HG02884 (cell line): Measurements from ENCODE around the gene DPAGT1.
"Not testable (repeated sequence)": the region's sequence is repeated elsewhere in the genome, so short reads cannot be mapped to it uniquely, and the experiment has no call there.

ENCODE experiments used
- ATAC-seq: cut with Tn5 transposase; IDR thresholded peaks from one replicate; pipeline ENCODE4 v1.9.1; 2021; ENCODE audit warnings: mild to moderate bottlenecking, moderate library complexity; ENCODE audit not compliant: unreplicated experiment

The DPAGT1 gene

DNA sequence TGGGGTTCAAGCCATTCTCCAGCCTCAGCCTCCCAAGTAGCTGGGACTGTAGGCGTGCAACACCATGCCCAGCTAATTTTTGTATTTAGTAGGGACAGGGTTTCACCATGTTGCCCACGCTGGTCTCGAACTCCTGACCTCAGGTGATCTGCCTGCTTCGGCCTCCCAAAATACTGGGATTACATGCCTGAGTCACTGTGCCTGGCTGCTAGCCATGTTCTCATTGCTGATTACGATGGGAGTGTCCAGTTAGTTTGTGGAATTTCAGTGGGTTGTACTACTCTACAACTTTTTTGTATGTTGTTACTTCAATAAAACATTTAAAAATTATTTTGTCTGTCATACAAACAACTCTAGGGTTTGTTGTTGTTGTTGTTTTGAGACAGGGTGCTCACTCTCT, 38.9 kb downstream of the DPAGT1 start:
- ATAC-seq, result no peak

DNA sequence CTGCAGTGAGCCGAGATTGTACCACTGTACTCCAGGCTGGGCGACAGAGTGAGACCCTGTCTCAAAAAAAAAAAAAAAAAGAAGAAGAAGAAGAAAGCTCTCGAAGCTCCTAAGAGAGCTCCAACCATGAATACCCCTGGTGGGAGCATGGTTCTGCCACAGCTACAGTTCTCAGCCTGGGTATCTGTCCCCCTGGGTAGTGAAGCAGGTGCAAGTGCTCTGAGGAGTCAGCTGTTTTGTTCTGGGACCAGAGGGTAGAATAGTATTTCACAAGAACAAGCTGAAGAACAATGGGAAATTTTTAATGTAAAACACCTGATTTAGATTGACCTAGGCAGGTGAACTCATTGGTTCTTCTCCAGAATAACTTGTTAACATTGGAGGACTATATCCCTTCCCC, 40.4 kb downstream of the DPAGT1 start:
- ATAC-seq, result no peak

DNA sequence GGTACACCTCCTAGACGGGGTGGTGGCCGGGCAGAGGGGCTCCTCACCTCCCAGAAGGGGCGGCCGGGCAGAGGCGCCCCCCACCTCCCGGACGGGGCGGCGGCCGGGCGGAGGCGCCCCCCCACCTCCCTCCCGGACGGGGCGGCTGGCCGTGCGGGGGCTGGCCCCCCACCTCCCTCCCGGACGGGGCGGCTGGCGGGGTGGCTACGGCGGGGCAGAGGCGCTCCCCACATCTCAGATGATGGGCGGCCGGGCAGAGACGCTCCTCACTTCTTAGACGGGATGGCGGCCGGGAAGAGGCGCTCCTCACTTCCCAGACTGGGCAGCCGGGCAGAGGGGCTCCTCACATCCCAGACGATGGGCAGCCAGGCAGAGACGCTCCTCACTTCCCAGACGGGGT, 42.5 kb downstream of the DPAGT1 start:
- not testable (repeated sequence) for ATAC-seq

- peak; percentile 81 for ATAC-seq
These were observed 44.5 kb downstream of the DPAGT1 start, which contains the start of gene HYOU1 for GRCh38 chr11:119057000-119057769. HYOU1 (minus strand) TSS chr11:119057205; CDS start chr11:119056160, 1,045 bp downstream.

GRCh38 chr11:119056421-119056999, 45.1 kb downstream of the DPAGT1 start:
- peak; percentile 3 for ATAC-seq

- ATAC-seq, result no peak
These were observed 45.8 kb downstream of the DPAGT1 start for GRCh38 chr11:119055901-119056300.

GRCh38 chr11:119054418-119054817, 47.2 kb downstream of the DPAGT1 start:
- no peak for ATAC-seq

GRCh38 chr11:119052163-119052814, 49.4 kb downstream of the DPAGT1 start:
- peak; percentile 19 for ATAC-seq

DNA sequence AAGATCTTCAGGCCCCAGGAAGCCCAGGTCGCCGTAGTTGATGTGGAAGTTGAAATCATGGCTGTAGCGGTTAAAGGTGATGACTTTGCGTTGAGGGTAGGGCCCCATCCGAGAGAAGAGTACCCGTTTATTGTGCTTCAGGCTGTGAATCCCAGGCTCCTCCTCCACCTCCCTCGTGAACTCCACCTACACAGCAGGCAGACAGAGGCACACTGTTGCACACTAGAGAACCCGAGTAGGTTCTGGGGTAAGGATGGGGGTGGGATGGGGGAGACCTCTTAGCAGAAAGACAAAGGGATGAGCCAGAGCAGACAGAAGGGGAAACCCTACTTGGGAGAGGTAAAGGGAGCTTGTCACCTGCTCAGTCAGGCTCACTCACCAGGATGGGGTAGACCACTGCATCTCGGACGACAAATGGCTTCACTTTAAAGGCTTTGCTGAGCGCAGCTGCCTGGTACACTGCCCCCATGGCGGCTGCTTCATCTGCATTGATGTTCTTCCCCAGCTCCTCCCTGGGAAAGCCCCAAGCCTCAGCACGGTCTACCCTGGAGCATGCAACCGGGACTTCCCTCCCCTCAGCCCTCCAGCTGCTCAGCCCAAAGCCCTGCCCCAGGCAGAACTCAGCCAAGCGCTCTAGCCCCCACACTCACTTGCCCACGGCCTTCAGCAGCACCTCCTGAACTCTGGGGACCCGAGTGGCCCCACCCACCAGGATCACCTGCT, 50.1 kb downstream of the DPAGT1 start:
- peak; percentile 61 for ATAC-seq

DNA sequence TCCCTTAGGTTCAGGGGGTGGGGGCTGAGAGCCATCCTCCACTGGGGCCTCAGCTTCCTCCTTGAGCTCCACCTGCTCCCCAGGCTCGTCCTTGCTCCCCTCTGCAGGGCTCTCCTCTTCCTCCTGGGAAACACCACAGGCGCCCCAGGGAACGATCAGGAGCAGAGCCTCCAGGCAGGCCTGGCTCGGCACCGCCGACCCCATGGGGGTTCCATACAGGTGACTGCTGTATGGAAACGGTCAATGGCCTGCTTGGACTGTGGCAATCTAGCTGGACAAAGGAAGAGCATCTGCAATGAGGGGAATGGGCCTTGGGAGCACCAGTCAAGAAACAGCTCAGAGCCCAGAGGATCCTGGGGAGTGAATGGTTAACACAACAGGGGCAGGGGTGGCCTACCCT, 52.6 kb downstream of the DPAGT1 start:
- ATAC-seq, result no peak

- no peak for ATAC-seq
These were observed 53.0 kb downstream of the DPAGT1 start for GRCh38 chr11:119048644-119049043.

DNA sequence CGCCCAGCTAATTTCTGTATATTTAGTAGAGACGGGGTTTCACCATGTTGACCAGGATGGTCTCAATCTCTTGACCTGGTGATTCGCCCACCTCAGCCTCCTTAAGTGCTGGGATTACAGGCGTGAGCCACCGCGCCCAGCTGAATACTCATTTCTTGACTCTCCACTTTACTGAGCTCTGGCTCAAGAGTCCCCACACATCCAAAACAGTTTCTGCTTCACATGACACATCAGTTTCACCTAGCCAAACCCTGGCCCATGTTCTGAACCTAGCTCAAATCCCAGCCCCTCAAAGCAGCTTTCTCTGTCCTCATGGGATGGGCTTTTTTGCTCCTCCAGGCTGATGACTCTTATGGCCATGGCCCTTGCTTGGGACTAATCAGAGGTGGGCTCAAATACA, 54.4 kb downstream of the DPAGT1 start:
- no peak for ATAC-seq
